Cardiac septum (tissue), 1 donor: ENCODE results near the gene RNF10. TPM values are rescaled to one million over a fixed set of nuclear protein-coding genes. Genes with fewer than 3 reads are reported as not detected.
"Not testable (repeated sequence)": the region's sequence is repeated elsewhere in the genome, so short reads cannot be mapped to it uniquely, and the experiment has no call there.

ENCODE experiments used
- DNase-seq: peaks from one replicate; pipeline ENCODE4 v3.0.0-alpha.2; 2020; ENCODE audit warnings: low spot score
- intact Hi-C: fragments of 100-400 bp; cut with DNase I; formaldehyde crosslinking; loops from one replicate; pipeline ENCODE4 v1.14.0; 2022
- total RNA-seq: library from RNA; stranded (reverse); fragmentation: NEBNext Ultra II Directional; extraction: Animal tissue kit (Norgen Biotek cat#: 25700); gene quantifications from one replicate; pipeline ENCODE4 v1.2.1, GENCODE V29; 2021
- donor health status: DM: no; HTN: no; CAD: no.

RNF10 gene
- total RNA-seq, 1 donor from 2014 or later: 249 TPM

- intact Hi-C loops: no loop called here
- no peak for DNase-seq
These were observed 63.7 kb downstream of the RNF10 start for GRCh38 chr12:120597861-120598260.

GRCh38 chr12:120598674-120599463 lies 64.7 kb downstream of the RNF10 start:
- intact Hi-C loops: no loop called here
- DNase-seq: no peak

DNA sequence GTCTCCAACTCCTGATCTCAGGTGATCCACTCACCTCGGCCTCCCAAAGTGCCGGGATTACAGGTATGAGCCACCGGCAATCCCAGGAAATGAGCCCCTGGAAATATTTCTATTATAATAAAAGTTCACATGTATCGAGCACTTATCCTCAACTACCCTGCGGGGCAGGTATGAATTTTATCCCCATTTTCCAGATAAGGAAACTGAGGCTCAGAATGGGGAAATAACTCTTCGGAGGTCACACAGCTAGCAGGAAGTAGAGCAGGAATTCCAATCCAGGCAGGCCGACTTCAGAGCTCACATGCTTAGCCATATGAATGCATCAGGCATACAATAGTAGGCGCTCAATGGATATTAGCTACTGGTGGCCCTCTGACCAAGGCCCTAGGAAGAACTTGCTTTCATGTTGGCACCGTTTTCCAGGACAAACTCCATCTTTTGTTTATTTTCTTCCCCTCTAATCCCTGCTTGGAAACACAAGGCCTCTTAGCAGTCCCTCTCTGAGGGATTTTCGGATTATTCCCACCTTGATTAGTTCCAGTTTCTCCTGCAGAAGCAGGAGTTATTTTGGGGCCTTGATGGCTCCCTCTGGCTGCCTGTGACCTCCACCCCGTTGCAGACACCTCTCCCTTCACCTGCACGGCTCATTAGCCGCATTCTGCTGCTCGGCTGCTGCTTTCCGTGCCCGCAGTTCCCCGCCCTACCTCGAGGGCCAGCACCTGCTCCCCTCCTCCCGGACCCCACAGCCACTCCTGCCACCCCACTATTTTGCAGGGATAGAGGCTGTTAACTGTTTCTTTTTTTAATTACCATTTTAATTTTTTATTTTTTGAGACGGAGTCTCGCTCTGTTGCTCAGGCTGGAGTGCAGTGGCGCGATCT lies 65.8 kb downstream of the RNF10 start:
- intact Hi-C loops: no loop called here
- no peak for DNase-seq

GRCh38 chr12:120602416-120602815 lies 68.3 kb downstream of the RNF10 start:
- DNase-seq: peak; percentile 82
- intact Hi-C loops: not testable (repeated sequence)

DNA sequence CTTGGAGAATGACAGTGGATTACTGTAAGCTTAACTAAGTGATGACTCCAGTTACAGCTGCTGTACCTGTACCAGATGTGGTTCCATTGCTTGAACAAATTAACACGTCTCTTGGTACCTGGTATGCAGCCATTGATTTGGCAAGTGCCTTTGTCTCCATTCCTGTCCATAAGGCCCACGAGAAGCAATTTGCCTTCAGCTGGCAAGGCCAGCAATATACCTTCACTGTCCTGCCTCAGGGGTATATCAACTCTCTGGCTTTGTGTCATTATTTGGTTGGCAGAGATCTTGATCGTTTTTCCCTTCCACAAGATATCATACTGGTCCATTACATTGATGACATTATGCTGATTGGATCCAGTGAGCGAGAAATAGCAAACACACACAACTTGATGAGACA lies 76.4 kb downstream of the RNF10 start:
- no peak for DNase-seq
- intact Hi-C loops: no loop called here

DNA sequence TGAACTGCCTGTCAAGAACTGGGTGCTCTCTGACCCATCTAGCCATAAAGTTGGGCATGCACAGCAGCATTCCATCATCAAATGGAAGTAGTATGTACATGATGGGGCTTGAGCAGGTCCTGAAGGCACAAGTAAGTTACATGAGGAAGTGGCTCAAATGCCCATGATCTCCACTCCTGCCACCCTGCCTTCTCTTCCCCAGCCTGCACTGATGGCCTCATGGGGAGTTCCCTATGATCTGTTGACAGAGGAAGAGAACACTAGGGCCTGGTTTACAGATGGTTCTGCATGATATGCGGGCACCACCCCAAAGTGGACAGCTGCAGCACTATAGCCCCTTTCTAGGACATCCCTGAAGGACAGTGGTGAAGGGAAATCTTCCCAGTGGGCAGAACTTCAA lies 77.4 kb downstream of the RNF10 start:
- intact Hi-C loops, DNase-seq: not testable (repeated sequence)

- no peak for DNase-seq
- intact Hi-C loops: no loop called here
These were observed 80.7 kb downstream of the RNF10 start for GRCh38 chr12:120614848-120615247.

- intact Hi-C loops, DNase-seq: not testable (repeated sequence)
These were observed 83.0 kb downstream of the RNF10 start for GRCh38 chr12:120617193-120617592.

GRCh38 chr12:120617767-120618166 lies 83.6 kb downstream of the RNF10 start:
- intact Hi-C loops, DNase-seq: not testable (repeated sequence)

DNA sequence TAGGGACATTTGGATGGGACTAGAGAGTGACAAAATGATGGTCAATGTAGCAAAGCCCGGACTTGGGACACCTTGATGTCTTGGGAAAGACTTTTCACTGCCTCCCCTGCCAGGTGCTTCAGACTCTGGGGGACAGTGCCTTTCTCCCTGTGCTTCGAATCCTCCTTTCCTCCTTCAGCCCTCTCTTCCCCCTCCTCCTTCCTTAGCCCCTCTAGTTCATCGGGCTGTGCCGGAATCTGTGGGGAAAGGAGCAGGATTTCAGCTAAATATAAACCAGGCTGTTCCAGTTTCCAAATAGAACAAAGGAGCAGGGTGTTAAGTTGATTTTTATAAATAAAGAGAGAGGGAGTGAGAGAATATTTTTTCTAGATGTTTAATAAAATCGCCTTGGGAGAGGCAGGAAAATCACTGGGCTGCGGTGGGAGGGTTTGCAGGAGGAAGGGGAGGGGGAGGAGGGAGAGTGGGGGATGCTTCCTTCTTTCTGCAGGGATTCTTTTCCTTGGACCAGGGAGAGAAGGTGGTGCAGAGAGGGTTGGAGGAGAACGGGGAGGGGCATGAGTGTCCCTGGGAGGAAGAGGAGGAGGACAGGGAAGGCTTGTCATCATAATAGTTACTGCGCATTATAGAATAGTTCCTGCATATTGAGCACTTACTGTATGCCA lies 84.9 kb downstream of the RNF10 start:
- DNase-seq: no peak
- intact Hi-C loops: no loop called here

GRCh38 chr12:120620624-120621023 lies 86.5 kb downstream of the RNF10 start:
- DNase-seq: no peak
- intact Hi-C loops: no loop called here

DNA sequence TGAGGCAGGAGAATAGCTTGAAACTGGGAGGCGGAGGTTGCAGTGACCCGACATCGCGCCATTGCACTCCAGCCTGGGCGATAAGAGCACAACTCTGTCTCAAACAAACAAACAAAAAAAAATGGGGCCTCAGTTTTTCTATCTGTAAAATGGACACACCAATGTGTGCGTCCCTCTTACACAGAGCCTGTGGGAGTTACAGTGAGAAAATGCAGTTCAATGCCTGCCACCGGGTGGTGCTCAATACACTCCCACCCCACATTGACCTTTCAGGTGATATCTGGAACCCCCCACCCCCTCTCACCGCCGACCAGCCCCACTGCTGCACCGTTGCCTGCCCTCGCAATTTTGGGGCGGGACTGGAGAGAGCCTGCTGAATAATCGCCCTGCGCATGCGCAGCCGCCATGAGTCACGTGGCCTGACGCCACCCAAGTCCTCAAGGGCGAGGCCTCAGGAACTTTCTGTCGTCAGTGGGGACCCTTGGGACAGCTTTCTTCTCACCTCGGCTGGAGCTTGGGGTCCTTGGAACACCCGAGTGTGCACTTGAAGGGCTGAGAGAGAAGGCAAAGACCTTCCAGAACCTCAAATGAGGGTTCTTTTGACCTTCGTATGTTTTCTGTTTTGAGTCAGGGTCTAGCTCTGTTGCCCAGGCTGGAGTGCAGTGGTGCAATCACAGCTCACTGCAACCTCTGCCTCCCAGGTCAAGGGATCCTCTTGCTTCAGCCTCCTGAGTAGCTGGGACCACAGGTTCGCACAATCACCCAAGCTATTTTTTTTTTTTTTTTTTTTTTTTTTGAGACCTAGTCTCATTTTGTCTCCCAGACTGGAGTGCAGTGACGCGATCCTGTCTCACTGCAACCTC lies 91.6 kb downstream of the RNF10 start:
- intact Hi-C loops: no loop called here
- no peak for DNase-seq

Other genes with a start within 250 kb of the RNF10 start
- 27,323 TPM for gene RNU4-2, start 242.5 kb upstream of the RNF10 start, total RNA-seq
- gene RNU4-1, start 241.1 kb upstream of the RNF10 start, total RNA-seq: 3,560 TPM
- 2.4 TPM for gene SIRT4, start 232.0 kb upstream of the RNF10 start, total RNA-seq
- gene PLA2G1B, start 206.6 kb upstream of the RNF10 start, total RNA-seq: not detected
- 9.7 TPM for gene MSI1, start 165.2 kb upstream of the RNF10 start, total RNA-seq
- gene COX6A1, start 96.2 kb upstream of the RNF10 start, total RNA-seq: 232 TPM
- gene TRIAP1, start 88.0 kb upstream of the RNF10 start, total RNA-seq: 11.9 TPM
- 12.9 TPM for gene GATC, start 87.9 kb upstream of the RNF10 start, total RNA-seq
- 38.6 TPM for gene SRSF9, start 64.6 kb upstream of the RNF10 start, total RNA-seq
- gene DYNLL1, start 38.2 kb upstream of the RNF10 start, total RNA-seq: 243 TPM
- gene COQ5, start 5.2 kb upstream of the RNF10 start, total RNA-seq: 31.8 TPM
- gene POP5, start 47.0 kb downstream of the RNF10 start, total RNA-seq: 36.5 TPM
- gene CABP1, start 106.3 kb downstream of the RNF10 start, total RNA-seq: 2.8 TPM
- 103 TPM for gene MLEC, start 152.8 kb downstream of the RNF10 start, total RNA-seq
- gene UNC119B, start 176.1 kb downstream of the RNF10 start, total RNA-seq: 10.9 TPM
- gene ACADS, start 191.5 kb downstream of the RNF10 start, total RNA-seq: 58.4 TPM